Upper lobe of right lung (tissue), 1 donor: ENCODE results near the gene RPL18A. TPM values are rescaled to one million over a fixed set of nuclear protein-coding genes. Genes with fewer than 3 reads are reported as not detected.

ENCODE experiments used
- ATAC-seq: fragments of 200-7000 bp; cut with Tn5 transposase; one replicate; pipeline ENCODE4 v1.9.1; 2020; ENCODE audit warnings: mild to moderate bottlenecking, moderate library complexity
- DNase-seq: peaks from one replicate; pipeline ENCODE4 v3.0.0-alpha.2; 2020
- H3K27ac ChIP-seq: fragments of 200-600 bp; one replicate; pipeline ENCODE4 v1.8.0; 2022
- H3K27me3 ChIP-seq: fragments of 200-600 bp; one replicate; pipeline ENCODE4 v1.8.0; 2022; ENCODE audit warnings: mild to moderate bottlenecking
- H3K36me3 ChIP-seq: fragments of 200-600 bp; one replicate; pipeline ENCODE4 v1.8.0; 2022
- H3K4me1 ChIP-seq: fragments of 200-600 bp; one replicate; pipeline ENCODE4 v1.8.0; 2022
- H3K4me3 ChIP-seq: fragments of 200-600 bp; one replicate; pipeline ENCODE4 v1.8.0; 2022; ENCODE audit warnings: mild to moderate bottlenecking
- H3K9me3 ChIP-seq: fragments of 200-600 bp; one replicate; pipeline ENCODE4 v1.8.0; 2022
- CTCF ChIP-seq: fragments of 200-600 bp; IDR thresholded peaks from one replicate; pipeline ENCODE4 v1.8.0; 2022; ENCODE audit warnings: antibody characterized with exemption
- intact Hi-C: fragments of 100-400 bp; cut with DNase I; formaldehyde crosslinking; loops from one replicate; pipeline ENCODE4 v1.11.0; 2022
- total RNA-seq: library from RNA; stranded (reverse); fragmentation: NEBNext Ultra II Directional; extraction: Animal tissue kit (Norgen Biotek cat#: 25700); gene quantifications from one replicate; pipeline ENCODE4 v1.2.1, GENCODE V29; 2021
- donor health status: DM: no; HTN: yes; CAD: no; lungs with severe emphysema.

Gene RPL18A
- total RNA-seq, 1 donor from 2014 or later: 1,315 TPM

GRCh38 chr19:17902701-17903100, 43.0 kb downstream of the RPL18A start:
- no peak overlapping the region for H3K27ac ChIP-seq
- no peaks in the 10 kb centered on the region for H3K9me3 ChIP-seq
- DNase-seq (no peak), ATAC-seq (no peak)
- intact Hi-C loops: no loop called here
- no peaks in the 10 kb centered on the region for H3K4me1 ChIP-seq
- peaks cover 13% of the 10 kb centered on the region for H3K27me3 ChIP-seq
- H3K36me3 ChIP-seq: no peaks in the 10 kb centered on the region
- TF ChIP-seq CTCF: no peak
- H3K4me3 ChIP-seq: no peak overlapping the region

GRCh38 chr19:17908244-17908643, 48.5 kb downstream of the RPL18A start:
- intact Hi-C loops: no loop called here
- Histone ChIP-seq H3K27ac (no peak overlapping the region), H3K9me3 (peaks cover 8% of the 10 kb centered on the region), H3K4me1 (no peaks in the 10 kb centered on the region), H3K36me3 (no peaks in the 10 kb centered on the region), H3K4me3 (no peak overlapping the region), H3K27me3 (peaks cover 8% of the 10 kb centered on the region)
- TF ChIP-seq CTCF: no peak
- no peak for ATAC-seq
- no peak for DNase-seq

DNA sequence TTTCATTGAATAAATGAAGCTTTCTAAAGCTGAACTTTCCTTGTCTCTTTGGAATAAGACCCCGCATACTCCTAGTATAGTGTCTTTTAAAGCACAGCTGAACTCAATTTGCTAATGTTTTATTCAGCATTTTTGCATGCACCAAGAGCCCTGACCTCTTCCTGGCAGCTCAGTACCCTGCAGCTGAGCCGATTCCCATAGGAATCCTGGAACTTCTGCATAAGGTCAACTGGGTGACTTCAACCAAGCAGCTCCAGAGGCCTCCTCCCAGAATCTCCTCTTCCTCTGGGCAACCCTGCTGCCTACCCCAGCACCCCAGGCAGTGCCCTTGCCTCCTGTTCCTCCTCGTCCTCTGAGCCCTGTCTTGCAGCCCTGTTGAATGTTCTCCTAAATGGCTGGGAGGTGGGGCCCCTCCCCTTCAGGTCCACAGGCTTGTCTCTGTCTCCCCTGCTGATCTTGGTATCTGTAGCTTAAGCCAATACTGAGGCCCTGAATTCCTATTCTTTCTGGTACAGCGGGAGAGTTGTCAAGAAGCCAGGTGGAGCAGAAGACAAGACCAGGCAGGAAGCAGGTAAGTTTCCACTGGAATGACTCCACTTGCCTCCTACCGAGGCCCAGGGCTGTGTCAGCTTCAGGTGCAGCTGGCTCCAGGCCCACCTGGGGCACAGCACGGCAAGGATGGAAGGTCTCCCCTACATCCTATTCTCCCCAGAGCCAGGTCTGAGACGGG, 49.5 kb downstream of the RPL18A start:
- no peak for TF ChIP-seq CTCF
- no peak overlapping the region for H3K4me3 ChIP-seq
- ATAC-seq: no peak
- H3K9me3 ChIP-seq: peaks cover 13% of the 10 kb centered on the region
- no peaks in the 10 kb centered on the region for H3K36me3 ChIP-seq
- DNase-seq: no peak
- H3K27me3 ChIP-seq: peaks cover 17% of the 10 kb centered on the region
- intact Hi-C loops: no loop called here
- no peaks in the 10 kb centered on the region for H3K4me1 ChIP-seq
- no peak overlapping the region for H3K27ac ChIP-seq

DNA sequence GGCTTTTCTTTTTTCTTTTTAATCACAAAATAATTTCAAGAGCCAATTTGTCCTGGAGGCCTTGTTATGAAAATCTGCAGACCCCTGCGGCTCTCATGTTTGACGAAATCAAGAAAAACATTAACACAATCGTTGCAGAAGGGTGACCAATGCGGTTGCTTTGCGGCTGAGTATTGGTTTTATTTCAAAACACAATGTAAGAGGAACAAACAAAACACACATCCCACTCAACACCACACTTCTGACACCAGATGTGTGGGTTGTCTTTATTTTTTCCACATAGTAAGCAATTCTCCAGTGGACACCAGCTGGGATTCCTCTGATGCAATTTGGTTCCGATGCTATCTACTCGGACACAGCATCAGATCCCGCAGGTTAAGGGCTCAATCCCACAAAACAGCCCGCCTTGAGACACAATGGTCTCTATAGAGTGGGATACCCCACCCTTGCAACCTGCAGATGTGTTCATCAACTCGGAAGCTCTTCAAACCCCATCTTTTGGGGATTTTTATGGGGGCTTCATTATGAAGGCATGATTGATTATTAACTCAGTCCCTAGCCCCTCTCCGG, 51.2 kb downstream of the RPL18A start:
- DNase-seq (no peak), ATAC-seq (no peak)
- TF ChIP-seq CTCF: no peak
- Histone ChIP-seq H3K36me3 (no peaks in the 10 kb centered on the region), H3K27me3 (peaks cover 25% of the 10 kb centered on the region), H3K4me1 (no peaks in the 10 kb centered on the region), H3K27ac (no peak overlapping the region), H3K9me3 (peaks cover 13% of the 10 kb centered on the region), H3K4me3 (no peak overlapping the region)
- intact Hi-C loops: no loop called here

Other genes starting within 250 kb of the RPL18A start
- 0.41 TPM for gene UNC13A, start 171.6 kb upstream of the RPL18A start, total RNA-seq
- gene MAP1S, start 140.4 kb upstream of the RPL18A start, total RNA-seq: 71.4 TPM
- 7.4 TPM for gene FCHO1, start 108.4 kb upstream of the RPL18A start, total RNA-seq
- gene B3GNT3, start 64.8 kb upstream of the RPL18A start, total RNA-seq: 2.1 TPM
- gene INSL3, start 38.4 kb upstream of the RPL18A start, total RNA-seq: not detected
- gene JAK3, start 11.9 kb upstream of the RPL18A start, total RNA-seq: 15.1 TPM
- not detected for gene SLC5A5, start 12.0 kb downstream of the RPL18A start, total RNA-seq
- 59.7 TPM for gene CCDC124, start 73.1 kb downstream of the RPL18A start, total RNA-seq
- gene KCNN1, start 107.2 kb downstream of the RPL18A start, total RNA-seq: not detected
- gene ARRDC2, start 148.3 kb downstream of the RPL18A start, total RNA-seq: 82.7 TPM
- 6.2 TPM for gene IL12RB1, start 227.0 kb downstream of the RPL18A start, total RNA-seq
- 23.1 TPM for gene MAST3, start 237.9 kb downstream of the RPL18A start, total RNA-seq